H1 (cell line): ENCODE measurements around the gene BSDC1.

ENCODE experiments used
- EZH2 ChIP-seq: fragments of 200-600 bp; sonication (generic); IDR thresholded peaks from 2 replicates; pipeline ENCODE4 v1.7.1; 2012; ENCODE audit warnings: low read depth, mild to moderate bottlenecking, moderate library complexity, low read length, inconsistent platforms; ENCODE audit not compliant: severe bottlenecking
- FOSL1 ChIP-seq: IDR thresholded peaks from 2 replicates; pipeline ENCODE4 v1.6.1; 2011; ENCODE audit warnings: mild to moderate bottlenecking, low read depth, low read length, moderate library complexity; ENCODE audit not compliant: insufficient read depth
- SP2 ChIP-seq: IDR thresholded peaks from 2 replicates; pipeline ENCODE4 v1.6.1; 2012; ENCODE audit warnings: mild to moderate bottlenecking, low read length, inconsistent platforms
- ZNF274 ChIP-seq: IDR thresholded peaks from 2 replicates; pipeline ENCODE4 v1.7.0; 2012; ENCODE audit warnings: low read length, borderline replicate concordance; ENCODE audit errors: extremely low read depth

DNA sequence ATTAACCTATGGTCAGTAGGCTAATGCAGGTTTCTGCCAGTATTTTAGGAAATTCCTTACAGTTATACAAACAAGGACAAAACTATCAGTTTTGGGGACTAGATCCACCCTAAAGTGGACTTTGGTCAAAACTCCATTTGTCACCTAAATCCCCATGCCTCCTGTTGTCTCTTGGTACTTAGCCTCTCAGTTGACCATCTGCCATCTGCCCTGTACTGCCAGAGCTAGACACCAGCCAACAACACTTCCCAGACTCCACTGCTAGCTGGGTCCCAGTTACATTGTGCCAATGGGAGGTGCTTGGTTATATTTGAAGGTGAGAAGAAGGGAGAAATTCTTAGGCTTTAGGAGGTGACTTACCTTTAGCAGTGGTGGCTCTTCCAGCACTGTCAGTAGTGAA lies 17.0 kb upstream of the BSDC1 start:
- TF ChIP-seq SP2 (no peak), FOSL1 (no peak), ZNF274 (no peak), EZH2 (no peak)
